Cardiac fibroblast (primary cell): ENCODE results near the gene SEMA4D.
A peak's percentile ranks its signal among the peaks of the same experiment; 100 is the strongest.

Source experiments
- DNase-seq, 2 donors: peaks; one replicate each; pipeline versions ENCODE4 v3.0.0 to v3.0.0-alpha.2; 2010; ENCODE audit warnings: low read depth in 2 of 2
- H3K4me3 ChIP-seq, 2 donors: replicated peaks in 1 of 2; 1 replicate in 1 of 2; 2 replicates in 1 of 2; pipeline ENCODE4 v1.5.1; 2011; ENCODE audit warnings: low read depth in 2 of 2, low read length in 2 of 2, mild to moderate bottlenecking in 2 of 2, moderate library complexity in 1 of 2
- CTCF ChIP-seq: IDR thresholded peaks from one replicate; pipeline ENCODE4 v1.5.1; 2011; ENCODE audit warnings: low read depth, mild to moderate bottlenecking, low read length, inconsistent platforms

SEMA4D gene

GRCh38 chr9:89464300-89464901, 33.5 kb downstream of the SEMA4D start:
- H3K4me3 ChIP-seq: no peak overlapping the region
- DNase-seq: no peak
- TF ChIP-seq CTCF: no peak

GRCh38 chr9:89462817-89463683, 34.9 kb downstream of the SEMA4D start:
- no peak overlapping the region for H3K4me3 ChIP-seq
- no peak for TF ChIP-seq CTCF

GRCh38 chr9:89462199-89462598, 35.7 kb downstream of the SEMA4D start:
- DNase-seq: no peak
- no peak for TF ChIP-seq CTCF
- no peak overlapping the region for H3K4me3 ChIP-seq

More at GRCh38 chr9:89462817-89463683, 34.9 kb downstream of the SEMA4D start:
- DNase-seq: no peak

- peak; percentile 57 to 73 for DNase-seq
- H3K4me3 ChIP-seq: no peak overlapping the region
- TF ChIP-seq CTCF: no peak
These were observed 36.6 kb downstream of the SEMA4D start for GRCh38 chr9:89461265-89461664.

GRCh38 chr9:89460551-89460950, 37.4 kb downstream of the SEMA4D start:
- DNase-seq: no peak
- no peak for TF ChIP-seq CTCF
- H3K4me3 ChIP-seq: no peak overlapping the region

GRCh38 chr9:89458768-89459496, 39.0 kb downstream of the SEMA4D start:
- no peak overlapping the region for H3K4me3 ChIP-seq
- no peak for DNase-seq
- no peak for TF ChIP-seq CTCF
